Right hindlimb (tissue), 1 donor: Measurements from ENCODE around the gene APOBEC3C.
"Not testable (repeated sequence)": the region's sequence is repeated elsewhere in the genome, so short reads cannot be mapped to it uniquely, and the experiment has no call there.

Source experiments
- DNase-seq: peaks from one replicate; pipeline ENCODE4 v3.0.0-alpha.2; 2018

The APOBEC3C gene

GRCh38 chr22:39066442-39067276 is 52.6 kb downstream of the APOBEC3C start:
- not testable (repeated sequence) for DNase-seq

- DNase-seq = no peak
These were observed 54.2 kb downstream of the APOBEC3C start for GRCh38 chr22:39068033-39068785.
